ENCODE measurements around the gene RREB1.

The RREB1 gene

DNA sequence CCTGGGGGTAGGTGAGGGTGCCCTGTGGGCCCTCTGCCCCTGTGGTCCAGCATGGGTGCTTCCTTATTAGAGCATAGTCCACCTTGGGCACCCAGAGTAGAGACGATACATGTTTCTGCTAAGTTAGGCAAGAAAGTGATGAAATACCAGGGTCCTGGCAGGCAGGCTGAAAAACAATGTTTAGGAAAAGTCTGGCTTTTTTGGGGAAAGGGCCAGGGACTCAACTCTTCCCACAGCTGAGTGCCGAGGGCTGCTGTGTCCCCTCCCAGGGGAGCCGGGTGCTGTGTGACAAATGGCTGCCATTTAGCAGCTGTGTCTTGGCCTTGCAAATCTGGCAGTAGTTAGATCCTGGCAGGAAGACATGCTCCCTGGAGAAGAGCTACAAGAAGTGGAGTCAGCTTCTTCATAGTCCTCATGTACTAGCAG, 61.5 kb downstream of the RREB1 start:
- TF ChIP-seq, protein P1, sequence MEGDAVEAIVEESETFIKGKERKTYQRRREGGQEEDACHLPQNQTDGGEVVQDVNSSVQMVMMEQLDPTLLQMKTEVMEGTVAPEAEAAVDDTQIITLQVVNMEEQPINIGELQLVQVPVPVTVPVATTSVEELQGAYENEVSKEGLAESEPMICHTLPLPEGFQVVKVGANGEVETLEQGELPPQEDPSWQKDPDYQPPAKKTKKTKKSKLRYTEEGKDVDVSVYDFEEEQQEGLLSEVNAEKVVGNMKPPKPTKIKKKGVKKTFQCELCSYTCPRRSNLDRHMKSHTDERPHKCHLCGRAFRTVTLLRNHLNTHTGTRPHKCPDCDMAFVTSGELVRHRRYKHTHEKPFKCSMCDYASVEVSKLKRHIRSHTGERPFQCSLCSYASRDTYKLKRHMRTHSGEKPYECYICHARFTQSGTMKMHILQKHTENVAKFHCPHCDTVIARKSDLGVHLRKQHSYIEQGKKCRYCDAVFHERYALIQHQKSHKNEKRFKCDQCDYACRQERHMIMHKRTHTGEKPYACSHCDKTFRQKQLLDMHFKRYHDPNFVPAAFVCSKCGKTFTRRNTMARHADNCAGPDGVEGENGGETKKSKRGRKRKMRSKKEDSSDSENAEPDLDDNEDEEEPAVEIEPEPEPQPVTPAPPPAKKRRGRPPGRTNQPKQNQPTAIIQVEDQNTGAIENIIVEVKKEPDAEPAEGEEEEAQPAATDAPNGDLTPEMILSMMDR (IDR thresholded peaks at IDR 0.05; ENCODE audit: low read depth, low read length) = no peak
- no peak for DNase-seq (ENCODE audit: extremely low read depth, low read depth)

DNA sequence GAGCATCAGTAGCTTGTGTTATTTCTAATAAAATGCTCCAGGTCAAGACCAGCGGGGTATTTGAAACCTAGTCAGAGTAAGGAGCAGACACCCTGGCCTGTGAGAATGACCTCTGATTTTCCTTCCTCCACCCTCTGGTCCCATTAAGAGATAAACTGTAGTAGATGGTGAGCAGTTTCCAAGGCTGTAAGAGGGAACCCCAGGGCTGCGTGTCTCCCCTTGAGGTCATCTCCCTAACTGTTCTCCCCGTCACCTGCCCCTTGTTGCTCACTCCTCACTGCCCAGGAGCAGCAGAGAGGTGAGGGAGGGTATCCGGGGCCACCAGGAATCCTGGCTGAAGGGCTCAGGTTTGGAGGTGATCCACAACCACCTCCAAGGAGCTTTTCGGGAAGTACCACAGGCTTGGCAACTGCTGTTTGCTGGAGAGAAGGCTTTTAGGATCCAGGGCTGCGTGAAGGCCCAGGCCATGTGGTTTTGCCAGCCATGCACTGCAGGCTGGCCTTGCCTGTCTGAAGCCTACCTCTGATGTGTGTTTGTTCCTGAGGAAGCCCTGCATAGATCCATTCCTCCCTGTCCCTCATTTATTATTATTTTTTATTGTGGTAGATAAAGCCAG, 62.5 kb downstream of the RREB1 start:
- TF ChIP-seq, protein P1 (IDR thresholded peaks at IDR 0.05; ENCODE audit: low read depth, low read length) = no peak
- DNase-seq (ENCODE audit: extremely low read depth, low read depth) = no peak

DNA sequence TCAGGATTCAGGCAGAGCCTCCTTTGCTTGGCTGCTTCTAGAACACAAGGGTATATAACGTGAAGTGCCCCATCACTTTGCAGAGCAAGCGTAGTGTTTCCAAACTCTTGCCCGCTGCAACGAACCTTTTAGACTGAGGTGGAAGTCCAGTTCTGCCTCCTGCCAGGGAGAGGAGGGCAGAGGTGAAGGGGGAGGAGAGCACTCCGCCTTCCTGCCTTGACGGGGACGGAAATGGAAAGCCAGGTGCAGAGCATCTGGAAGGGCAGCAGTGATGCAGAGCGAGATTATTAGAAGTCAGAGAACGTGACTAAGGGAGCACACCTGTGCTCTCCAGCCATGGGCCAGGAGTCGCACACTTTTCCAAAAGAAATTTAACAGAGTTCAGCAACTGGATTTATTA, 63.4 kb downstream of the RREB1 start:
- no peak for DNase-seq (ENCODE audit: extremely low read depth, low read depth)

DNA sequence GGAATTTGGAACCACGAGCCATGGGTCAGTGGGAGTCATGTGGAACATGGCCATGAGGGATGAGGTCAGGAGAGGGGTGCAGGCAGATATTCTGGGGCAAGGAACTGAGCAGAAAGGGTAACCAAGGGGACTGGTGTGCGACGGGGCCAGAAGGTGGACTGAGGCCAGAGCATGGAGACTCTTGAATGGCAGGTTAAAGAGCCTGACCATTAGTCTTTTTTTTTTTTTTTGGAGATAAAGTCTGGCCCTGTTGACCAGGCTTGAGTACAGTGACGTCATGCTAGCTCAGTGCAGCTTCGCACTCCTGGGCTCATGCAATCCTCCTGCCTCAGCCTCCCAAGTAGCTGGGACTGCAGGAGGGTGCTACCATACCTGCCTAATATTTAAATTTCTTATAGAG, 64.0 kb downstream of the RREB1 start:
- TF ChIP-seq, protein P1 (IDR thresholded peaks at IDR 0.05; ENCODE audit: low read depth, low read length) = no peak
- no peak for DNase-seq (ENCODE audit: extremely low read depth, low read depth)

More for the DNA sequence above, 63.4 kb downstream of the RREB1 start:
- TF ChIP-seq, protein P1 (IDR thresholded peaks at IDR 0.05; ENCODE audit: low read depth, low read length) = no peak

DNA sequence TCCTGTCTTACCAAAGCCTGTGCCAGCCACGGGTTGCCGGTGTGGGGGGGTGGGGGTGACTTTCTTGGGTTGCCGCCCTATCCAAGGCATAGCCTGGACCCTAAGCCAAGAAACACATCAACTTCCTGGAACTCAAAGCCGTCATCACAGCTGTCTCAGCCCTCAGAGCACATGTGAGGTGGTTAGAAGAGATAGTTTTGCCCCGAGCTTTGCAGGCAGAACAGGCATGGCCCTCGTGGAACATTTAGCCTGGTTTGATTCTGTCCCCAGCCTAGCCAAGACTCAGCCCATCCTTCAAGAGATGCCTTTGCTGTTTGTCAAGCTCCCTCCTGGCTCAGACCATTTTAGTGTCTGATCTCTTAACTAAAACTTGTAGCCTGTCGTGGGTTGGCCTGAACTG, 64.9 kb downstream of the RREB1 start:
- TF ChIP-seq, protein P1 (IDR thresholded peaks at IDR 0.05; ENCODE audit: low read depth, low read length) = no peak
- DNase-seq (ENCODE audit: extremely low read depth, low read depth) = no peak

DNA sequence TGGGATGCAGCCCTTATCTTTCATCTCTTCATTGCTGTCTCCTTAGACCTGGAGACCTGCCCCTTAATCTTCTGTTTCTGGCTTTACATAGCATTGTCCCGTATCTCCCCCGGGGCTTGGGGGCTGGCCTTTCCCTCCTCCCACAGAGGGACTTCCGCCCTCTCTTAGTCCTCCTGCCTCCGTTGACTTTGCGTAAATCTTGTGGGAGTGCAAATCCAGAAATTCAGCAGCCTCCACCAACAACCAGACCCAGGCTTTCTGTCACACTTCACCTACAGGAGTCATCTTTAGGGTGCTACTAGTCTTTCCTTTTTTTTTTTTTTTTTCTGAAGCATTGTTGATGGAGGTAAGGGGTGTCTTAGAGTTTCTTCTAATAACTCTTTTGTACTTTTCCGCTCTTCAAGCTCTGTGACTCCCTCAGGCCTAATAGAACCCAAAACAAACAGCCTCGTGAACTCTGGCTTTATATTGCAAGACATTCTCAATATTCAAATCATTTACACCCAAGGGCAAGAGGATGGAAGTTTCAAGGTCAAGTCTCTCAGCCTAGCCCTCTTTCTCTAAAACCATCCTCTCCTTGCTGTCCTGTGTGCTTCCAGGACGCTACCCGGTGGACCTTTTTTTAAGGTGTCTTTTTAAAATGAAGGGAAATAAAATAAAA, 66.2 kb downstream of the RREB1 start:
- TF ChIP-seq, protein P1 (IDR thresholded peaks at IDR 0.05; ENCODE audit: low read depth, low read length) = no peak
- no peak for DNase-seq (ENCODE audit: extremely low read depth, low read depth)

DNA sequence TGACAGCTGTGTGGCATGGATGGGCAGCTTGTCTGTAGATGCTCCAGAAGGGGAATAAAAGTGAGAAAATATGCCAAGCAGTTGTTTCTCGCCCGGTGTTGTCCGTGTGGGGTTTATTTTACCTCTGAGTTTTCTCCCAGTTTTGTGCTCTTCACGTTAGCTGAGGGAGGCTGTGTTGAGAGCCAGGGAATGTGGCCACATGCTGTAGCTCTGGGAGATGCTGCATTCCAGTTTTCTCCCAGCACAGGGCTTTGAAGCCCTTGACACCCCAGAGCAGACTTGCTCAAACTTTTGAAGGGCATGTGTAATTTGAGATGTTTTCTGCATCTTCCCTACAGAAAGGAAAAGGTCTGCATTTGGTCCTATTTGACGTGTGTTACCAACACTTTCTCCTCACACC, 67.7 kb downstream of the RREB1 start:
- DNase-seq (ENCODE audit: extremely low read depth, low read depth) = no peak
- TF ChIP-seq, protein P1 (IDR thresholded peaks at IDR 0.05; ENCODE audit: low read depth, low read length) = no peak
